ENCODE results near the gene CFAP77.

- TF ChIP-seq, protein P1, sequence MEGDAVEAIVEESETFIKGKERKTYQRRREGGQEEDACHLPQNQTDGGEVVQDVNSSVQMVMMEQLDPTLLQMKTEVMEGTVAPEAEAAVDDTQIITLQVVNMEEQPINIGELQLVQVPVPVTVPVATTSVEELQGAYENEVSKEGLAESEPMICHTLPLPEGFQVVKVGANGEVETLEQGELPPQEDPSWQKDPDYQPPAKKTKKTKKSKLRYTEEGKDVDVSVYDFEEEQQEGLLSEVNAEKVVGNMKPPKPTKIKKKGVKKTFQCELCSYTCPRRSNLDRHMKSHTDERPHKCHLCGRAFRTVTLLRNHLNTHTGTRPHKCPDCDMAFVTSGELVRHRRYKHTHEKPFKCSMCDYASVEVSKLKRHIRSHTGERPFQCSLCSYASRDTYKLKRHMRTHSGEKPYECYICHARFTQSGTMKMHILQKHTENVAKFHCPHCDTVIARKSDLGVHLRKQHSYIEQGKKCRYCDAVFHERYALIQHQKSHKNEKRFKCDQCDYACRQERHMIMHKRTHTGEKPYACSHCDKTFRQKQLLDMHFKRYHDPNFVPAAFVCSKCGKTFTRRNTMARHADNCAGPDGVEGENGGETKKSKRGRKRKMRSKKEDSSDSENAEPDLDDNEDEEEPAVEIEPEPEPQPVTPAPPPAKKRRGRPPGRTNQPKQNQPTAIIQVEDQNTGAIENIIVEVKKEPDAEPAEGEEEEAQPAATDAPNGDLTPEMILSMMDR (IDR thresholded peaks at IDR 0.05; ENCODE audit: insufficient read depth, low read length, poor library complexity, severe bottlenecking), result no peak
- no peak for TF ChIP-seq EZH2phosphoT487 (conservative IDR thresholded peaks at IDR 0.05; ENCODE audit: low read length)
Observed at GRCh38 chr9:132513416-132513815, 103.4 kb downstream of the CFAP77 start.

Measured in SU-DHL-6 (cell line).